ENCODE data around the gene PRIM2.

- TF ChIP-seq CTCF (IDR thresholded peaks at IDR 0.05) (no peak), ZFX (IDR thresholded peaks at IDR 0.05; ENCODE audit: borderline replicate concordance) (no peak)
Measured at GRCh38 chr6:57317060-57317943, at the start of gene PRIM2.

All from 22Rv1 (cell line).